Activated effector memory CD4-positive, alpha-beta T cell treated with Interleukin-2 at 50 U/mL for 16 hours (primary cell): Measurements from ENCODE around the gene SPEM3.
"Not testable (repeated sequence)": the region's sequence is repeated elsewhere in the genome, so short reads cannot be mapped to it uniquely, and the experiment has no call there.

Experiments used
- DNase-seq: peaks from one replicate; pipeline ENCODE4 v3.0.0-alpha.2; 2020

SPEM3 gene

DNA sequence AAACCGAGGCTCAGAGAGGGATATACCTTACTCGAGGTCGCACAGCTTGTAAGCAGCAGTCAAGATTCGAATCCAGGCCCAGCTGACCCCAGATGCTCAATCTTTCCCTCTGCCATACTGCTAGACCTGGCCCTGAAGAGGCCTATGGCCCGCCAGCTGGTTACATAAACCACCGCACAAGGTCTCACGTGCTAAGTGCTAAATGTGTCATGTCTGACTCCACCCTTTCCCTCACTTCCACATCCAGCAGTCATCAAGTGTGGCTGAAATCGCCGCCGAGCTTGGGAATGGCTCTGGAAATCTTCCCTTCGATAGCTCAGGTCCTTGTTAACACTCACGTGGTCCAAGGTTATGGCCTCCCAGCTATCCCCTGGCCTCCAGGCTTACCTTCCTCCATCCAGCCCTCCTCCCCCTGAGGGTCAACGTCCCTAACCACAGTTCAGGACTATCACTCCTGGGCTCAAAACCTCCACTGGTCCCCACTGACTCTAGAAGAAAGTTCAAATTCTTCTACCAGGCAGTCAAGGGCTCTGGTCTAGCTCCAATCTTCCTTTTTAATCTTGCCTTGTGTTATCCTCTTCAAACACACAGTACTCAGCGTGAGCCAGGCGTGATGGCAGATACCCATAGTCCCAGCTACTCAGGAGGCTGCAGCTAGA lies 47.2 kb downstream of the SPEM3 start:
- DNase-seq = no peak

DNA sequence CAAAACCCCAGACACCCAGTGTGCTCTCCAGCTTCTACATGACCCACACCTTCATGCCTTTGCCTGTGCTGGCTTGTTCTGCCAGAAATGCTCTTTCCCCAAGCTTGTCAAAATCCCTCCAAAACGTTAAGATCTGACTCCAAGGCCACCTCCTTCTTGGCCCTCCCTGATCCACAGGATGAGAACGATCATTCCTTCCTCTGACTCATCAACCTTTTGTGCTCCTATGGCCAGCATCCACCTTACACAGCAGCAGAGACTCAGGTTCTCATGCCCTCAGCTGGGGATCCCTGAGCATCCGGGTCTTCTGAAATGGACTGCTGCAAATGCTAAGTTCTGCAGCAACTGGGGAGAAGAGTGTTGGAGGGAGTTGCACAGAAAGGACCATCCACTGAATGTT lies 47.8 kb downstream of the SPEM3 start:
- no peak for DNase-seq

- DNase-seq = no peak
Measured at GRCh38 chr17:7476951-7477350, 48.3 kb downstream of the SPEM3 start.

DNA sequence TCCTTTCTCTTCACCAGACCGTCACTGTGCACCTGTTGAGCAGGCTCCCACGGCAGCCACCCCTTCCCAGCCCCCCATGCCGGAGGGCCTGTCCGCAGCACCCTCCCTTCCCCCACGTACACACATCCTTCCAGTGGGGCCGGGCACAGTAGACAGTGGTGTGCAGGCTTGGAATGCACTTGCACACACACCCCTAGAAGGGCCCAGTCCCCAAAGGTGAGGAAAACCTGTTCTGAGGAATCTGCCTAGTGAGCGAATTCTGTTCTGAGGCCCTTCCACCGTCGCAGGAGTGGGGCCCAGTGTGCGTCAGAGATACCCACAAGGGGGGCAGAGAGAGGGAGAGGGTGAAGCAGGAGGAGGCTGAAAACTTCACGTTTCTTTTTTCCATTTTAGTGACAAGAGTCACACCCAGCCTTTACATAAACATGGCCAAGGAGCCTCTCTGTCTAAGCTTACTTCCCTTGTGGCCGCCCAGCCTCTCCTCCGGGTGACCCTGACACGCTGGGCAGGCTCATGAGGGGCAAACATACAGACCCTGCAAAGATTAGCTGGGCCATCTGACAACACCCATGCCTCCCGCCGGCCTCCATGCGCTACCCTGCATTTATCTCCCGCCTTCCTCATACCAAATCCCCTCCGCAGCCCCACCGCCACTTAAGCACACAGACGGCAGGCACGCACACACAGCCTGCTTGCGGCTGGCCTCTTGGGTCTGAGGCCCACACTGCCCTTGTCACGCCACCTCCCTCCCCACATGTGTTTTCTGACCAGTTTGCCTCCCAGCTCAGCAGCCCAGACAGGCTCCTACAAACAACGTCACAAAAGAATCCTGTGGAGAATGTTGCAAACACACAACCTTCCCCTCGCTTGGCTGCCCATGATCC lies 49.0 kb downstream of the SPEM3 start:
- no peak for DNase-seq

- DNase-seq = peak; percentile 57
Measured at GRCh38 chr17:7478276-7479212, 49.9 kb downstream of the SPEM3 start.

DNA sequence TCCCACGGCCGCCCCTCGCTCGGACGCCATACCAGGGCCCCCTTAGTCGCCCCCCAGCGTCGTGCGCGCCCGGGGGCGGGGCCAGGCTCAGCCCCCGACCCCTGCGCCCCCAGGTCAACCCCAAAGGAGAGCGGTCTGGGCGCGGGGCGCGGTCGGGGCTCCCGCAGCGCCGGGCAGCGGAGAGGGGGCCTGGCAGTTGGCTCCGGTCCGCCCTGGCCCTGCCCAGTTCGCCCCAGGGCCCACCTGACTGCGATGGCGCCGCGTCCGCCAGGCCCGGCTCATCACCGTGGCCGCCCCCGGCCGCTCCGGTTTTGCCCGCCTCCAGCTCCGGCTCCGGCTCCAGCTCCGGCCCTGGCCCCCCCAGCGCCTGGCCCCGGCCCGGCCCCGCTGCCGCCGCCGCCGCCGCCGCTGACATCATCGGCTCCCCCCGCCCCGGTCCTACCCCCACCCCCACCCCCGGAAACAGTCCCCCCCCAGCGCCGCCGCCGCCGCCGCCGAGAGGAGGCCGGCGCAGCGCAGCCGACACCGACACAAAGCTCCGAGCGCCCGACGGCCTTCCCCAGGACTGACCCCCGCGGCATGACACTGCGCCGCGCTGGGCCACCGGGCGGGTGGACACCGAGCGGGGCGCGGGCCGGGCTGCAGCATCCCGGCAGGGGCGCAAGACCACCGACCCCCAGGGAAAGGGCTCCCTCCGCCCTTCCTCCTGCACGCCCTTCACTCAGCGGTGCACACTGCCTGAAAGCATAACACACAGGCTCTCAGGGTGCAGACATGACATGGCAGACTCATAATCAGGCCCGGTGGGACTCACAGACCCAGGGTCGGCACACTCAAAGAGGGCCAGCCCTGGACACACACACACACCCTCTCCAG lies 50.8 kb downstream of the SPEM3 start, which contains the start of gene ZBTB4:
Gene ZBTB4, minus strand, starts transcription at position 419 of the 876 bp plus-strand sequence. CDS start 12,830 bp downstream, outside the sequence.
- peak; percentile 63 for DNase-seq

GRCh38 chr17:7480089-7480384 lies 51.4 kb downstream of the SPEM3 start:
- DNase-seq = no peak

- DNase-seq = not testable (repeated sequence)
Measured at GRCh38 chr17:7481275-7481674, 52.6 kb downstream of the SPEM3 start, which contains the start of gene SLC35G6. TSS of gene SLC35G6 (plus strand) at chr17:7481446. CDS start at chr17:7481517, 71 bp downstream.

- DNase-seq = not testable (repeated sequence)
Measured at GRCh38 chr17:7481842-7482741, 53.4 kb downstream of the SPEM3 start.
